Erythroblast (primary cell): Measurements from ENCODE around the gene SQSTM1.

Experiments used
- GATA1 ChIP-seq: IDR thresholded peaks from 2 replicates; pipeline ENCODE4 v1.6.1; 2011; ENCODE audit warnings: low read depth, mild to moderate bottlenecking, control low read depth, low read length, moderate library complexity
- POLR2A ChIP-seq: IDR thresholded peaks from 2 replicates; pipeline ENCODE4 v1.6.1; 2011; ENCODE audit warnings: mild to moderate bottlenecking, low read length

GRCh38 chr5:179791881-179792611 lies 28.7 kb upstream of the SQSTM1 start:
- TF ChIP-seq POLR2A (no peak), GATA1 (no peak)
